ENCODE results near the gene GNG4. TPM values are rescaled to one million over a fixed set of nuclear protein-coding genes. Genes with fewer than 3 reads are reported as not detected.

Gene GNG4
- polyA plus RNA-seq, 1 experiment = 0.33 TPM

DNA sequence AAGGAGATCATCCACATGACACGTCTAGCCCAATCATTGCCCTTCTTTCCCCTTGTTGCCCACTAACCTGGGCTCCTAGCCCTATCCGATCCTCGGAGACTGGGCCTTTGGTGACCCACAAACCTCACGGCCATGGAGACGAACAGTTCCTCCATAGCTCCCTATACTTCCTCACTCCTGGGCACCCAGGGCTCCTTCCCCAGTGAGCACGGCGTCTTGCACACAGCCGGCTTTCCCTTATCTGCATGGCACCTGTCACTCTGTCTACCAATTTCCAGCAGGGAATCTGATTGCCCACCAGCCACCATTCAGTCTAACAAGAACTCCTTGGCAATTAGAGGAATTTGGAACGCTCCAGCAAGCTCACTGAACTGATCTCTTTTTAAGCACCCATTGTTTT, 3.1 kb downstream of the GNG4 start:
- peaks cover 2% of the 10 kb centered on the region; the same call in 1 of the 2 replicates for H3K9me3 ChIP-seq (ENCODE audit: control insufficient read depth, insufficient read depth, low read length)
- H3K27ac ChIP-seq (ENCODE audit: low read depth, low read length) = no peak overlapping the region
- peaks cover 44% of the 10 kb centered on the region for H3K27me3 ChIP-seq (ENCODE audit: control insufficient read depth, insufficient read depth, low read length)
- ChIA-PET POLR2A (no interaction called here), CTCF (interaction anchor here (1.0 kb wide), 2 partner anchors 133 to 136 kb away, joined by 3 read pairs; no protein-coding TSS in a partner anchor)
- H3K4me3 ChIP-seq (ENCODE audit: low read depth, low read length) = no peak overlapping the region
- TF ChIP-seq, protein P1, sequence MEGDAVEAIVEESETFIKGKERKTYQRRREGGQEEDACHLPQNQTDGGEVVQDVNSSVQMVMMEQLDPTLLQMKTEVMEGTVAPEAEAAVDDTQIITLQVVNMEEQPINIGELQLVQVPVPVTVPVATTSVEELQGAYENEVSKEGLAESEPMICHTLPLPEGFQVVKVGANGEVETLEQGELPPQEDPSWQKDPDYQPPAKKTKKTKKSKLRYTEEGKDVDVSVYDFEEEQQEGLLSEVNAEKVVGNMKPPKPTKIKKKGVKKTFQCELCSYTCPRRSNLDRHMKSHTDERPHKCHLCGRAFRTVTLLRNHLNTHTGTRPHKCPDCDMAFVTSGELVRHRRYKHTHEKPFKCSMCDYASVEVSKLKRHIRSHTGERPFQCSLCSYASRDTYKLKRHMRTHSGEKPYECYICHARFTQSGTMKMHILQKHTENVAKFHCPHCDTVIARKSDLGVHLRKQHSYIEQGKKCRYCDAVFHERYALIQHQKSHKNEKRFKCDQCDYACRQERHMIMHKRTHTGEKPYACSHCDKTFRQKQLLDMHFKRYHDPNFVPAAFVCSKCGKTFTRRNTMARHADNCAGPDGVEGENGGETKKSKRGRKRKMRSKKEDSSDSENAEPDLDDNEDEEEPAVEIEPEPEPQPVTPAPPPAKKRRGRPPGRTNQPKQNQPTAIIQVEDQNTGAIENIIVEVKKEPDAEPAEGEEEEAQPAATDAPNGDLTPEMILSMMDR (IDR thresholded peaks at IDR 0.05; ENCODE audit: low read depth, low read length) = no peak
- no peak for DNase-seq (ENCODE audit: low read depth, low spot score)

DNA sequence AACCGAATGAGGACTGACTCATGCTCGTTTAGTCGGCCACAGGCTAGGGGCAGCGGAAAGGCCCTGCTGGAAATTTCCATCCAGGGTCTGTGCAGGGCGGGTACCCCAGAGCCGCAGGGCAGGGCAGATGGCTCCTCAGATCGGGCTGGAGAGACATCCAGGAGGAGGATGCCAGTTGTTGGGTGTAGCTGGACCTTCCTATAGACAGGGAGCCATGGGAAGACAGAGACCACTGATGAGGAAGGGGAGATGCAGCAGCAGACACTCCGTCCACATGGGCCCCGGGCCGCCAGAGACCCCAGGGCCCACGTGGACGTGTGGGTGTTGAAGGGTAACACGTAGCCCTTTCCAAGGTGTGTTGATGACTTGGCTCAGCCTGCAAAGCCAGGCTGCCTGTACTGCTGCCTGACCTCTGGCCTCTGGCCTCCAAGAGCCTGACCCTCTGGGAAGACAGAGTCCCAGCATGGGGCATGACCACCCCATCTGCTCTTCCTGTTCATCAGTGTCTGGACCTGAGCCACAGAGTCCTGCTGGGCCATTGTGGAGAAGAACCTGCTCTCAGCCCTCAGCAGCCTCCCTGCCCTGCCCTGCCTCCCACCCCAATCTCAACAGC, 4.8 kb downstream of the GNG4 start:
- TF ChIP-seq, protein P1 (IDR thresholded peaks at IDR 0.05; ENCODE audit: low read depth, low read length) = no peak
- peaks cover 33% of the 10 kb centered on the region for H3K27me3 ChIP-seq (ENCODE audit: control insufficient read depth, insufficient read depth, low read length)
- no peak overlapping the region for H3K27ac ChIP-seq (ENCODE audit: low read depth, low read length)
- POLR2A ChIA-PET = no interaction called here
- DNase-seq (ENCODE audit: low read depth, low spot score) = no peak
- no peak overlapping the region for H3K4me3 ChIP-seq (ENCODE audit: low read depth, low read length)
- peaks cover 2% of the 10 kb centered on the region; the same call in 1 of the 2 replicates for H3K9me3 ChIP-seq (ENCODE audit: control insufficient read depth, insufficient read depth, low read length)
- CTCF ChIA-PET = no interaction called here

- Histone ChIP-seq H3K9me3 (ENCODE audit: control insufficient read depth, insufficient read depth, low read length) (peaks cover 2% of the 10 kb centered on the region; the same call in 1 of the 2 replicates), H3K27ac (ENCODE audit: low read depth, low read length) (no peak overlapping the region), H3K4me3 (ENCODE audit: low read depth, low read length) (no peak overlapping the region), H3K27me3 (ENCODE audit: control insufficient read depth, insufficient read depth, low read length) (peaks cover 33% of the 10 kb centered on the region)
- TF ChIP-seq, protein P1 (IDR thresholded peaks at IDR 0.05; ENCODE audit: low read depth, low read length) = no peak
- ChIA-PET POLR2A (no interaction called here), CTCF (no interaction called here)
- DNase-seq (ENCODE audit: low read depth, low spot score) = no peak
These were observed 5.5 kb downstream of the GNG4 start for GRCh38 chr1:235643837-235644692.

DNA sequence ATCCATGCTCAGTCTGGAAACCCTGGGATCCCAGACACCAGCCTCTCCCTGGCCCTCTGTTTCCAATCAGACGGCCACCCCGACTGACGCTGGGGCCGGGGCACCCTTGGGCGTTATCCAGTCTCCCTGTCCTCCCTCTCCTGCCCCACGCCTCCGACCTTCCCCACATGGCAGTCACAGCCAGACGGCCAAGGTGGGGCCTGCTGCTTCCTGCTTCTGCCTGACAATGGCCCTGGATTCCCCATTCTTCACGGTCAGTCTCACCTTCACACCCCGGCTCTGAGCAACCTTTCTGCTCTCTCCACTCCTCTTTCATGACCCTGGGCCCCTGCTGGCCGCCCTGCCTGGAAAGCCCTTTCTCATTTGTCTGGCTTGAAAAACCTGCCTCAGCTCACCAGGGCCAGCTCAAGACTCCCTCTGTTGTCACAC, 6.6 kb downstream of the GNG4 start:
- TF ChIP-seq, protein P1 (IDR thresholded peaks at IDR 0.05; ENCODE audit: low read depth, low read length) = no peak
- DNase-seq (ENCODE audit: low read depth, low spot score) = no peak
- ChIA-PET POLR2A (no interaction called here), CTCF (no interaction called here)
- Histone ChIP-seq H3K27ac (ENCODE audit: low read depth, low read length) (no peak overlapping the region), H3K27me3 (ENCODE audit: control insufficient read depth, insufficient read depth, low read length) (peaks cover 28% of the 10 kb centered on the region), H3K9me3 (ENCODE audit: control insufficient read depth, insufficient read depth, low read length) (peaks cover 2% of the 10 kb centered on the region; the same call in 1 of the 2 replicates), H3K4me3 (ENCODE audit: low read depth, low read length) (no peak overlapping the region)

All from AG04450 (cell line).